Osteoblast (primary cell): Measurements from ENCODE around the gene ARHGEF4. TPM values are rescaled to one million over a fixed set of nuclear protein-coding genes. Genes with fewer than 3 reads are reported as not detected.

ENCODE experiments used
- DNase-seq: peaks from one replicate; pipeline ENCODE4 v3.0.0; 2011; ENCODE audit warnings: low spot score, mixed read lengths; ENCODE audit not compliant: insufficient read length; ENCODE audit errors: missing footprints
- H2AFZ ChIP-seq: 2 replicates; pipeline ENCODE4 v1.6.0; 2011; ENCODE audit warnings: mild to moderate bottlenecking, low read length
- H3K27ac ChIP-seq: 2 replicates; pipeline ENCODE4 v1.5.1; 2011; ENCODE audit warnings: mild to moderate bottlenecking, low read depth, low read length, moderate library complexity
- H3K27me3 ChIP-seq: 2 replicates; pipeline ENCODE4 v1.6.0; 2012; ENCODE audit warnings: mild to moderate bottlenecking, control low read depth, inconsistent platforms, low read length, moderate library complexity; ENCODE audit not compliant: insufficient read depth
- H3K36me3 ChIP-seq: 2 replicates; pipeline ENCODE4 v1.5.1; 2011; ENCODE audit warnings: mild to moderate bottlenecking, low read length, control low read depth, moderate library complexity; ENCODE audit not compliant: insufficient read depth
- H3K4me1 ChIP-seq: 2 replicates; pipeline ENCODE4 v1.5.1; 2011; ENCODE audit warnings: mild to moderate bottlenecking, low read length, control low read depth, moderate library complexity; ENCODE audit not compliant: insufficient read depth
- H3K4me2 ChIP-seq: 2 replicates; pipeline ENCODE4 v1.6.0; 2011; ENCODE audit warnings: mild to moderate bottlenecking, low read length; ENCODE audit not compliant: insufficient read depth
- H3K4me3 ChIP-seq: fragments of 200-600 bp; sonication (generic); 3 replicates; pipeline ENCODE4 v1.5.1; 2012; ENCODE audit warnings: mild to moderate bottlenecking, low read length, inconsistent platforms; ENCODE audit not compliant: insufficient read depth
- H3K79me2 ChIP-seq: 2 replicates; pipeline ENCODE4 v1.6.0; 2012; ENCODE audit warnings: mild to moderate bottlenecking, low read length, control low read depth, inconsistent platforms; ENCODE audit not compliant: insufficient read depth
- H3K9me3 ChIP-seq: 2 replicates; pipeline ENCODE4 v1.5.1; 2011; ENCODE audit warnings: low read depth, low read length, control low read depth
- H4K20me1 ChIP-seq: 2 replicates; pipeline ENCODE4 v1.6.0; 2012; ENCODE audit warnings: mild to moderate bottlenecking, low read length, control low read depth; ENCODE audit not compliant: insufficient read depth
- CTCF ChIP-seq: IDR thresholded peaks from 2 replicates; pipeline ENCODE4 v1.5.1; 2011; ENCODE audit warnings: mild to moderate bottlenecking, low read depth, low read length, moderate library complexity; ENCODE audit errors: extremely low read depth
- total RNA-seq: library from RNA; depleted of rRNA; stranded (reverse); fragments of >200 nt; gene quantifications from 2 replicates; pipeline ENCODE4 v1.2.3, GENCODE V29; 2012

The ARHGEF4 gene
- total RNA-seq, 1 donor = 3.6 TPM

DNA sequence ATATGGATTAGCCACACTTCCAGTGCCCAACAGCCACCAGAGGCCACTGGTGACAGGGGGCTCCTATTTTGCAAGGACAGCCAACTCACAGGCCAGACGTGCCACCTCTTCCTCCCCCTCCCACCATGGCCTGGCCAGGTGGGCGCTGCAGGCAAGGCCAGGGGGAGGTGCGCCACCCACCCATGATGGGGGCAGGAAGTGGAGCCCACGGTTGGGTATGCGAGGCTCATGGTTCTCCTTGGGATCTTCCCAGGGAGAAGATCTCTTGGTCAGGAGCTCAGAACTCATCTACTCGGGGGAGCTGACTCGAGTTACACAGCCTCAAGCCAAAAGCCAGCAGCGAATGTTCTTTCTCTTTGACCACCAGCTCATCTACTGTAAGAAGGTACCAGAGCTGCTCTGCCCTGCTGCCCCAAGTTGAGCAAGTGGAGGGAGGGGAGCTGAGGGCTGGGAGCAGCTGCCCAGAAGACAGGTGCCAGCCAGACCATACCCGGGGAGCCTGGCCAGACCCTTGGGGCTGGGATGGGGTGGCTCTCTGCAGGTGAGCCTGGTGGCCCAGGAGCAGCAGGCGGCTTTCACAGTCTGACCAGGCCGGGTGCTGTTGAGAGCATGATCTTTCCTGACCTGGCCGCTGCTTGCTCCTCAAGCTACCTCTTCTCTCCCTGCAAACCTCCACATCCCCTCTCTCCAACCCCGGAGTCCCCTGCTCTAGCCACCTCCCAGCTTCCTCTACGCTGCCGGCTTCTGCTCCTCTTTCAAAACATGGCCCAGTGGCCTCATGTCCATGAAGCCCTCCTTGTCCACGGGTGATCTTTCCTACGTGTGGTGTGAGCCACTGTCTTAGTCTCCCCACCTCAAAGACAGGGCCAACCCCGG lies 206.7 kb downstream of the ARHGEF4 start:
- no peak overlapping the region for H2AFZ ChIP-seq
- peak; percentile 78 for DNase-seq
- H3K79me2 ChIP-seq = no peaks in the 10 kb centered on the region
- H3K36me3 ChIP-seq = peaks cover 8% of the 10 kb centered on the region
- no peak for TF ChIP-seq CTCF
- no peak overlapping the region for H3K4me2 ChIP-seq
- no peaks in the 10 kb centered on the region for H3K27me3 ChIP-seq
- peaks cover 3% of the 10 kb centered on the region for H4K20me1 ChIP-seq
- H3K4me1 ChIP-seq = no peaks in the 10 kb centered on the region
- no peaks in the 10 kb centered on the region for H3K9me3 ChIP-seq
- H3K4me3 ChIP-seq = no peak overlapping the region
- no peak overlapping the region for H3K27ac ChIP-seq

DNA sequence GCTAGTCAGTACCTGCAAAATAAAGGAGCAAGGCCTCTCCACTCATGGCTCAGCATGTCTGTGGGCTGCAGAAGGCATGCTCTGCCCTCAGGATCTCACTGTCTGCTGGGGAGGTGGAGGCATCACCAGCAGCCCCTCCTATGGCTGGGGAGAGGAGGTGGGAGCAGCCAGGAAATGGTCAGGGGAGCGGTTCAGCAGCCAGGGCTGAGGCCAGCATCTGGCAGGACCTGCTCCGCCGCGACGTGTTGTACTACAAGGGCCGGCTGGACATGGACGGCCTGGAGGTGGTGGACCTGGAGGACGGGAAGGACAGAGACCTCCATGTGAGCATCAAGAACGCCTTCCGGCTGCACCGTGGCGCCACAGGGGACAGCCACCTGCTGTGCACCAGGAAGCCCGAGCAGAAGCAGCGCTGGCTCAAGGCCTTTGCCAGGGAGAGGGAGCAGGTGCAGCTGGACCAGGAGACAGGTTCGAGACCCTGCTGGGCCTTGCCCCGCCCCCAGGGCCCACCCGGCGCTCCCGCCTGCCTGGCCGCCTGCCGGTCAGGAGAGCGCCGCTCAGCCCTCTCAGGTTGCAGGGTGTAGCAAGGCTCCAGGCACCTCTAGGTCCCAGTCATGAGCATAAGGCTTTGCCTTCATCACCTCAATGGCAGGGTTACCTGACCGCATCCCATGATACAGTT lies 207.5 kb downstream of the ARHGEF4 start:
- Histone ChIP-seq H3K36me3 (peaks cover 13% of the 10 kb centered on the region), H3K27me3 (no peaks in the 10 kb centered on the region), H3K27ac (no peak overlapping the region), H2AFZ (no peak overlapping the region), H4K20me1 (peaks cover 9% of the 10 kb centered on the region), H3K79me2 (no peaks in the 10 kb centered on the region), H3K4me1 (no peaks in the 10 kb centered on the region), H3K9me3 (no peaks in the 10 kb centered on the region), H3K4me3 (no peak overlapping the region), H3K4me2 (no peak overlapping the region)
- TF ChIP-seq CTCF = no peak
- DNase-seq = peak; percentile 83

DNA sequence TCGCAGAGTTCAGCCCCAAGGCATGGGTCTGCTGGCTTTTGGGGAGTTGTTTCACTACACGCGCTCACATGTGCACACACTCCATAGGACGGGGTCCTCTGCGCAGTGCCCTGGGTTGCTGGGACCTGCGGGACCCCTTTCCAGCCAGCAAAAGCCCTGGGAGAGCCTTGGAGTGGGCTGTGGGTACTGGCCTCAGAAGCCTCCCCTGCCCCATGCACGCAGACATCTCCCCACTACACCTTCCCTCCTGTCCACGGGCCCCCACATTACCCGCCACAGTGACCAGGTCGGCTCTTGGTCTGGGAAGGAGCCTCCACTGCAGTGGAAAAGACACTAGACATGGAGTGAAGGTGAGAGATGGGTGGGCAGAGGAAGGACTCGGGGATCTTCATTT lies 208.0 kb downstream of the ARHGEF4 start:
- H3K4me3 ChIP-seq = no peak overlapping the region
- no peaks in the 10 kb centered on the region for H3K9me3 ChIP-seq
- peaks cover 16% of the 10 kb centered on the region for H3K36me3 ChIP-seq
- H4K20me1 ChIP-seq = peaks cover 12% of the 10 kb centered on the region
- peak; percentile 48 for DNase-seq
- TF ChIP-seq CTCF = no peak
- no peaks in the 10 kb centered on the region for H3K79me2 ChIP-seq
- no peaks in the 10 kb centered on the region for H3K4me1 ChIP-seq
- no peak overlapping the region for H2AFZ ChIP-seq
- no peak overlapping the region for H3K4me2 ChIP-seq
- H3K27me3 ChIP-seq = no peaks in the 10 kb centered on the region
- no peak overlapping the region for H3K27ac ChIP-seq
